HepG2 (cell line): ENCODE data around the gene CDK2. TPM values are rescaled to one million over a fixed set of nuclear protein-coding genes. Genes with fewer than 3 reads are reported as not detected.

Experiments
- ATAC-seq: fragments of 200-7000 bp; cut with Tn5 transposase; 3 replicates; pipeline ENCODE4 v1.9.1; 2020; ENCODE audit warnings: mild to moderate bottlenecking, moderate library complexity
- BruUV-seq: library from RNA; stranded (reverse); fragments of 400-500 nt; replicated peaks from 2 replicates; lab custom pipeline; 2021; lab: Mats Ljungman, UMichigan
- CTCF ChIA-PET: fragments of 300-600 bp; formaldehyde crosslinking; extraction: SDS; loops from one replicate; lab custom pipeline; 2021; ENCODE audit warnings: low total read pairs, inconsistent platforms, low intra/inter-chr PET ratio; lab: Yijun Ruan, JAX
- POLR2A ChIA-PET: fragments of 350-600 bp; sonication (Branson Sonifier 250); formaldehyde crosslinking; loops from one replicate; lab custom pipeline; 2020; ENCODE audit warnings: antibody characterized with exemption, inconsistent platforms; lab: Yijun Ruan, JAX
- DNase-seq: peaks from one replicate; pipeline ENCODE4 v3.0.0-alpha.2; 2015; ENCODE audit warnings: low spot score
- FAIRE-seq: peaks from 3 replicates; lab custom pipeline; 2011; peaks lifted over from hg19 to GRCh38; lab: Jason Lieb, UNC
- H2AFZ ChIP-seq: one replicate; pipeline ENCODE4 v1.6.1; 2011; ENCODE audit warnings: low read length, inconsistent platforms
- H3K27ac ChIP-seq: fragments of 300-600 bp; 3 replicates; pipeline ENCODE4 v1.8.0; 2011; ENCODE audit warnings: mixed run types, mild to moderate bottlenecking, mixed read lengths, low read length, inconsistent platforms; ENCODE audit not compliant: insufficient read depth; ENCODE audit errors: extremely low read length
- H3K27me3 ChIP-seq, 2 experiments: fragments of 200-600 bp in 1 of 2; 2 replicates in 1 of 2; 3 replicates in 1 of 2; pipeline versions ENCODE4 v1.6.0 to v1.8.0; 2011; ENCODE audit warnings: low read length in 2 of 2, mild to moderate bottlenecking in 2 of 2, moderate library complexity in 2 of 2, inconsistent platforms in 1 of 2; ENCODE audit not compliant: insufficient read depth in 2 of 2, control insufficient read depth in 1 of 2
- H3K36me3 ChIP-seq, 2 experiments: fragments of 200-600 bp in 1 of 2; replicated peaks in 1 of 2; 2 replicates in 1 of 2; 3 replicates in 1 of 2; pipeline versions ENCODE4 v1.5.1 to v1.8.0; 2011; ENCODE audit warnings: low read length in 2 of 2, inconsistent platforms in 1 of 2; ENCODE audit not compliant: insufficient read depth in 2 of 2, control insufficient read depth in 1 of 2
- H3K4me1 ChIP-seq: 2 replicates; pipeline ENCODE4 v1.5.1; 2012; ENCODE audit warnings: low read length, inconsistent platforms; ENCODE audit not compliant: insufficient read depth
- H3K4me2 ChIP-seq: 2 replicates; pipeline ENCODE4 v1.6.0; 2011; ENCODE audit warnings: low read depth, low read length, inconsistent platforms
- H3K4me3 ChIP-seq, 3 experiments: fragments of 200-600 bp in 1 of 3; sonication (generic), shearing (Covaris generic) in 1 of 3; replicated peaks in 1 of 3; 2 replicates each; pipeline ENCODE4 v1.5.1; 2011 to 2016; ENCODE audit warnings: low read length in 3 of 3, inconsistent platforms in 2 of 3, low read depth in 2 of 3, mild to moderate bottlenecking in 2 of 3, control low read depth in 1 of 3, mixed read lengths in 1 of 3; ENCODE audit not compliant: insufficient read depth in 1 of 3
- H3K79me2 ChIP-seq: one replicate; pipeline ENCODE4 v1.6.1; 2011; ENCODE audit warnings: low read length, inconsistent platforms; ENCODE audit not compliant: insufficient read depth
- H3K9ac ChIP-seq: 2 replicates; pipeline ENCODE4 v1.6.0; 2011; ENCODE audit warnings: mild to moderate bottlenecking, low read depth, low read length, inconsistent platforms; ENCODE audit not compliant: insufficient read depth
- H3K9me3 ChIP-seq: 2 replicates; pipeline ENCODE4 v1.5.1; 2012; ENCODE audit warnings: mild to moderate bottlenecking, low read length
- H4K20me1 ChIP-seq: 2 replicates; pipeline ENCODE4 v1.6.0; 2011; ENCODE audit warnings: inconsistent platforms, mild to moderate bottlenecking, low read length, moderate library complexity; ENCODE audit not compliant: insufficient read depth
- ATF1 ChIP-seq: IDR thresholded peaks from 2 replicates; pipeline ENCODE4 v1.6.1; 2016; ENCODE audit warnings: mild to moderate bottlenecking, control low read depth
- BRD4 ChIP-seq: sonication (generic); formaldehyde crosslinking; IDR thresholded peaks from 2 replicates; pipeline ENCODE4 v1.4.0; 2020; ENCODE audit warnings: missing genetic modification reagents
- DMTF1 ChIP-seq: sonication (generic); formaldehyde crosslinking; IDR thresholded peaks from 2 replicates; pipeline ENCODE4 v1.4.0; 2020; ENCODE audit warnings: mild to moderate bottlenecking, missing genetic modification reagents
- SETDB1 ChIP-seq: sonication (generic); formaldehyde crosslinking; IDR thresholded peaks from 2 replicates; pipeline ENCODE4 v1.5.1; 2020; ENCODE audit warnings: missing genetic modification reagents, mild to moderate bottlenecking, borderline replicate concordance
- STAG1 ChIP-seq: sonication (generic); formaldehyde crosslinking; IDR thresholded peaks from 2 replicates; pipeline ENCODE4 v1.4.0; 2020; ENCODE audit warnings: missing genetic modification reagents
- WGBS: methylation state at CpG from one replicate; pipeline ENCODE4 v1.1.6; 2017; ENCODE audit warnings: low lambda C conversion rate; 5-methylcytosine and 5-hydroxymethylcytosine counted together
- in situ Hi-C: cut with HindIII; loops from 2 replicates; pipeline ENCODE4 v1.10.0; 2017; ENCODE audit warnings: low pct_unique_long_range_greater_than_20kb; ENCODE audit not compliant: extremely low pct_ligation_motif_present
- intact Hi-C: fragments of 100-400 bp; cut with micrococcal nuclease; formaldehyde crosslinking; loops from one replicate; pipeline ENCODE4 v1.10.0; 2022; ENCODE audit not compliant: unreplicated experiment
- polyA plus RNA-seq, 8 experiments: library from polyadenylated mRNA; depleted of rRNA in 3 of 8; stranded (reverse) in 7 of 8; unstranded in 1 of 8; fragments of >200 nt; fragmentation: Illumina TruSeq in 4 of 8; extraction: Trizol in 4 of 8; gene quantifications; 2 replicates each; pipeline versions ENCODE4 v1.2.1 to v1.2.3, GENCODE V29; 2011 to 2016; ENCODE audit warnings: low read depth in 4 of 8, missing spikeins in 1 of 8, mixed read lengths in 1 of 8; ENCODE audit not compliant: insufficient read depth in 1 of 8
- total RNA-seq, 5 experiments: library from RNA; depleted of rRNA; stranded (reverse); fragments of >200 nt; fragmentation: Illumina TruSeq; extraction: Trizol; gene quantifications; 2 replicates each; pipeline ENCODE4 v1.2.3, GENCODE V29; 2016; ENCODE audit warnings: low read depth in 1 of 5

Gene CDK2
- total and polyA plus RNA-seq, 2 of the 13 experiments (the other 11 are each of a cell fraction or from before 2014, with no cell fraction given) = 47.5 to 52.6 TPM

- ChIA-PET POLR2A (no interaction called here), CTCF (no interaction called here)
- Histone ChIP-seq H3K9ac (no peak overlapping the region), H3K27me3 (no peaks in the 10 kb centered on the region; a peak in 1 of 5 replicates), H3K9me3 (no peaks in the 10 kb centered on the region), H3K27ac (no peak overlapping the region), H2AFZ (no peak overlapping the region), H3K79me2 (peaks cover under 1% of the 10 kb centered on the region), H3K4me3 (no peak overlapping the region), H3K36me3 (peaks cover 11 to 21% of the 10 kb centered on the region in 2 experiments; a peak in 4 of 5 replicates), H3K4me2 (no peak overlapping the region), H4K20me1 (no peaks in the 10 kb centered on the region), H3K4me1 (peaks cover 64% of the 10 kb centered on the region)
- intact Hi-C loops = no loop called here
- ATAC-seq (no peak), DNase-seq (no peak), FAIRE-seq (no peak)
- no TSS peak for BruUV-seq
- in situ Hi-C loops = no loop called here
- no peak for TF ChIP-seq SETDB1 (CRISPR knock-in tag)
- no peak for TF ChIP-seq DMTF1 (CRISPR knock-in tag)
- no peak for TF ChIP-seq ATF1
- no peak for TF ChIP-seq BRD4 (CRISPR knock-in tag)
- no peak for TF ChIP-seq STAG1 (CRISPR knock-in tag)
- 93% methylated on average over 7 of the region's 10 CpGs for WGBS
Measured at GRCh38 chr12:56004211-56004610, 37.6 kb downstream of the CDK2 start.
